ELR (cell line): Measurements from ENCODE around the gene CCDC201.
"Not testable (repeated sequence)": the region's sequence is repeated elsewhere in the genome, so short reads cannot be mapped to it uniquely, and the experiment has no call there.

ENCODE experiments used
- DNase-seq: peaks from one replicate; pipeline ENCODE4 v3.0.0-alpha.2; 2015; ENCODE audit warnings: low read depth

Gene CCDC201

DNA sequence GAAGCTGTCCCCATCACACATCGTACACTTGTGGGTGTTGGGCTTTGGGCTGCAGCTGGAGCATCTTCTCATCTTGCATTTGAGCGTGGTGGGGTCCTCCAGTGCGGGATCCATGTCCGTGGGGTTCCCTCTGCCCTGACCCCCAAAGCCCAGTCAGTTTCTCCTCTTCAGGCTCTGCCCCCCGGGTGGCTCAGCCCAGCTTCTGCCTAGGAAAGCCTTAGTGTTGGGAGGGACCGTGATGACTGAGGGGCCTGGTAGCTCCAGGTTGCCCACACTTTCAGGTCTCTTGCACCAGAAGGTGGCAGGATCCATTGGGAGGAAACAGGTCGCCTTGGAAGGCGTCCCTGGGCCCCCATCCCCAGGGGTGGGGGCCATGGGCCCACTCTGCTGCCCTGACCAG lies 55.9 kb downstream of the CCDC201 start:
- not testable (repeated sequence) for DNase-seq

DNA sequence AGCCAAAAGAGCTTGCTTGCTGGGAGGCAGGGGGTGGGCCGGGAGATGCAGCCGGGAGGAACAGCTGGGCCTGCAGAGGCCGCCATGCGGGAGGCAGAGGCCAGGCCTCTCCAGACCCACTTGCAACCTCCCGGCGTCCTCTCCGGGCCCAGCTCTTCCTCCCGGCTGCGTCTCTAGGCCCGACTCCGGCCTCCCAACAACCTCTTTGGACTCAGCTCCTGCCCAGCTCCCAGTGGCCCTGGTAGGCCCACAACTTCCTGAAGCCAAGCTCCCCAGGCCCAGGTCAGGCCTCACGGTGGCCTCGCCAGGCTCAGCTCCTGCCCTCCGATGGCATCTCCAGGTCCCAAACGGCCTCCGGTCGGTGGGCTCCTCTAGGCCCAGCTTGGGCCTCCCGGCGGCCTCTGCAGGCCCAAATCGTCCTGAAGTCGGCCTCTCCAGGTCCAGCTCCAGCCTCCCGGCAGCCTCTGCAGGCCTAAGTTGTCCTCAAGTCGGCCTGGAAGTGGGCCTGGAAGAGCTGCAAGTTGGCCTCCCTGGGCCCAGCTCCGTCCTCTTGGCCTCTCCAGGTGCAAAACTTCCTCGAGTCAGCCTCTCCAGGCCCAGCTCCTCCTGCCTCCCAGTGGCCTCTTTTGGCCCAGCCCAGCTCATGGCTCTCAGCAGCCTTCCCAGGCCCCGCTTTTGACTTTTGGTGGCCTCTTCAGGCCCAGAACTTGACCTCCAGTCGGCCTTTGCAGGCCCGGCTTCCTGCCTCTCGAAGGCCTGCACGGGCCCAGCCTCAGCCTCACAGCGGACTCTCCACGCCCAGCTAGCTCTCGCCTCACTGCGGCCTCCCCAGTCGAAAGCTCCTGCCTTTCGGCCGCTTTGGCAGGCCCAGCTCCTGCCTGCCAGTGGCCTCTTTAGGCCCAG lies 58.4 kb downstream of the CCDC201 start:
- not testable (repeated sequence) for DNase-seq

GRCh38 chr7:45813771-45814170 lies 59.1 kb downstream of the CCDC201 start:
- not testable (repeated sequence) for DNase-seq

DNA sequence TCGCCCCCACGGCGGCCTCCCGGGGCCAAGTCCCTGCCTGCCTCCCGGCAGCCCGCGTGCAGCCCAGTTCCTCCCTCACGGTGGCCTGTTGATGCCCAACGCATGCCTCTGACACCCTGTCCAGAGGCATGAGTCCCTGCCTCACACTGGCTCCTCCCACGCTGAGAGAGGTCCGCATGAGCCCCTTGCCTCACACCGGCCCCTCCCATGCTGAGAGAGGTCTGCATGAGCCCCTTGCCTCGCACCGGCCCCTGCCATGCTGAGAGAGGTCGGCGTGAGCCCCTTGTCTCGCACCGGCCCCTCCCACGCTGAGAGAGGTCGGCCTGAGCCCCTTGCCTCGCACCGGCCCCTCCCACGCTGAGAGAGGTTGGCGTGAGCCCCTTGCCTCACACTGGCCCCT lies 59.9 kb downstream of the CCDC201 start:
- DNase-seq = no peak

DNA sequence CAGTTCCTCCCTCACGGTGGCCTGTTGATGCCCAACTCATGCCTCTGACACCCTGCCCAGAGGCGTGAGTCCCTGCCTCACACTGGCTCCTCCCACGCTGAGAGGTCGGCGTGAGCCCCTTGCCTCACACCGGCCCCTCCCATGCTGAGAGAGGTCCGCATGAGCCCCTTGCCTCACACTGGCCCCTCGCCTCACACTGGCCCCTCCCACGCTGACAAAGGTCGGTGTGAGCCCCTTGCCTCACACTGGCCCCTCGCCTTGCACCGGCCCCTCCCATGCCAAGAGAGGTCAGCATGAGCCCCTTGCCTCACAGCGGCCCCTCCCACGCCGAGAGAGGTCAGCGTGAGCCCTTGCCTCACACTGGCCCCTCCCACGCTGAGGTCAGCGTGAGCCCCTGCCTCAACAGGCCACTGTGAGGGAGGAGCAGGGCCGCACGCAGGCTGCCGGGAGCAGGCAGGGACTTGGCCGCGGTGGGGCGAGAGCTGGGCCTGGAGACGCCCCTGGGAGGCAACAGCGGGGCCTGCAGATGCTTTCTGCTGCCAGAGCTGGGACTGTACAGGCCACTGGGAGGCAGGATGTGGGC lies 61.1 kb downstream of the CCDC201 start:
- not testable (repeated sequence) for DNase-seq

DNA sequence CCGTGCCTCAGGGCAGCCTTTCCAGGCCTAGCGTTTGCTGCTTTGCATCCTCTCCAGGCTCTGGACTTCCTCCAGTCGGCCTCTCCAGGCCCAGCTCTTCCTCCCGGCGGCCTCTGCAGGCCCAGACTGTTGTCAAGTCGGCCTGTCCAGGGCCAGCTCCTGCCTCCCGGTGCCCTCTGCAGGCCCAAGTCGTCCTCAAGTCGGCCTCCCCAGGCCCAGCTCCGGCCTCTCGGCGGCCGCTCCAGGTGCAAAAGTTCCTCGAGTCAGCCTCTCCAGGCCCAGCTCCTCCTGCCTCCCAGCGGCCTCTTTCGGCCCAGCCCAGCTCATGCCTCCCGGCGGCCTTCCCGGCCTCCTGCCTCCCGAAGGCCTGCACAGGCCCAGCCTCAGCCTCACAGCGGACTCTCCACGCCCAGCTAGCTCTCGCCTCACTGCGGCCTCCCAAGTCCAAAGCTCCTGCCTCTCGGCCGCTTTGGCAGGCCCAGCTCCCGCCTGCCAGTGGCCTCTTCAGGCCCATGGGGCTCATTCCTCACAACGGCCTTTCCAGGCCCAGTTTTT lies 62.4 kb downstream of the CCDC201 start:
- not testable (repeated sequence) for DNase-seq
